ENCODE measurements around the gene PIP4K2C.
"Not testable (repeated sequence)": the region's sequence is repeated elsewhere in the genome, so short reads cannot be mapped to it uniquely, and the experiment has no call there.

PIP4K2C gene

GRCh38 chr12:57585156-57585555, 5.8 kb upstream of the PIP4K2C start:
- no peak for DNase-seq (ENCODE audit: low read depth)

- DNase-seq (ENCODE audit: low read depth): no peak
These were observed 4.9 kb upstream of the PIP4K2C start for GRCh38 chr12:57586128-57586527.

- no peak for DNase-seq (ENCODE audit: low read depth)
These were observed 4.1 kb upstream of the PIP4K2C start for GRCh38 chr12:57586832-57587429.

GRCh38 chr12:57588951-57589610, 1.9 kb upstream of the PIP4K2C start:
- DNase-seq (ENCODE audit: low read depth): not testable (repeated sequence)

- no peak for DNase-seq (ENCODE audit: low read depth)
These were observed 521 bp upstream of the PIP4K2C start for GRCh38 chr12:57590479-57590863.

- no peak for DNase-seq (ENCODE audit: low read depth)
These were observed 862 bp downstream of the PIP4K2C start for GRCh38 chr12:57591782-57592325.

DNA sequence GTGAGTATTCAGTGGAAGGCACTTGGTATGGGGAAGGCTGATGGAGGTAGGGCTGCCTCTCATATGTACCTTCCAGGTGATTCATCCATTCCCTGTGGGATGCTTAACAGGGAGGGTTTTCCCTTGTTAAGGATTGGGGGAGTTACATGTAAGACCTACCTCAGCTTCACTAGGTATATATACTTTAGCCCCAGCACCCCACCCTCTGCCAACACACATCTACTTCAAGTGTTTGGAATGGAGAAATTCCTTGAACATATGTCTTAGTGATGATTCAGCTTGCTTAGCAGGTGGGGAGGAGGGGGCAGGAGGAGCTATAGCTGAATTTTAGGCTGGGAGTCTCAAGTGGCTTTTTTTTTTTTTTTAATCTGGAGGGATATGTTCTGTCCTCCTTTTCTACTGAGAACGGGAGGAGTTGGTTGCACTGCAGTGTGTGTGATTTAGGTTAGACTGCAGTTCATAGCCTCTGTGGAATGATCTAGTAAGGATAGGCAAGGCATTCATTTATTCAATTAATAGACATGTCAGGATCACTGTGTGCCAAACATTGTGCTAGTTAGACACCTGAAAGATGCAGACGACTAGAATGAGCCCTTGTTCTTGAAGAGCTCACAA, 1.7 kb downstream of the PIP4K2C start:
- DNase-seq (ENCODE audit: low read depth): no peak

- no peak for DNase-seq (ENCODE audit: low read depth)
These were observed 2.2 kb downstream of the PIP4K2C start for GRCh38 chr12:57593187-57593586.

- DNase-seq (ENCODE audit: low read depth): no peak
These were observed 9.4 kb downstream of the PIP4K2C start for GRCh38 chr12:57600395-57600794.

DNA sequence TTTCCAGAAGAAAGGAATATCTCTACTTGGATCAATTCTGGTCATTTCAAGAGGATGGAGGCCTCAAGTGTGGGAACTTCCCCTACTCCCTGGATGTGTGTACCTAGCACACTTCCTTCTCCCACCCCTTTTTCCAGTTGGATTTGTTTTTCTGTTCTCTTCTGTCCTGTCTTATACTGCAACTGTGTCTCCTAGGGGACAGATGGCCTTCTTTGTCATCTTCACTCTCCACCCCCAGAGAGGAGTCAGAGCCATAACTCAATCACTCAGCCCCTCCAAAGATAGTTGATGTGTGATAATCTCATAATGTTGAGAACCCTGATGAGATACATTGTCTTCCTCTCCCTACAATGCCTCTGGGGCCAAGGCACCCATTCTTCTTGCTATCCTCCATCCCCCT, 11.6 kb downstream of the PIP4K2C start:
- no peak for DNase-seq (ENCODE audit: low read depth)

DNA sequence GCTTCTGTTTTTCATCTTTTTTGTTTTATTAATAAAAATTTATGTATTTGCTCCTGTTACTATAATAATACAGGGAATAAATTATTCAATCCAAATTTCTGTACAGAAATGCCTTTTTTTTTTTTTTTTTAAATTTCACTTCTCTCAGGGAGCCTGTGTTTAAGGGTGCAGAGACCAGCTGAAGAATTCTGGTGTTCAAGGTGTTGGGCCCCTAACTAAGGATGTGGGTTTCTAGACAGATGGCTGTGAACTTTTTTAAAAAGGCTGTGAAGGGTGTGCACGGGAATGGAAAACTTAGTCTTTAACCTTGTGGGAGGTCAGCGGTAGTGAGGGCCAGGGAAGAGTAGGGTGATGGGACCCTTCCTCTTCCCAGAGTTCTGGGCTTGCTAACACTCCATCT, 12.3 kb downstream of the PIP4K2C start:
- DNase-seq (ENCODE audit: low read depth): no peak

- DNase-seq (ENCODE audit: low read depth): no peak
These were observed 12.9 kb downstream of the PIP4K2C start for GRCh38 chr12:57603815-57604453.

DNA sequence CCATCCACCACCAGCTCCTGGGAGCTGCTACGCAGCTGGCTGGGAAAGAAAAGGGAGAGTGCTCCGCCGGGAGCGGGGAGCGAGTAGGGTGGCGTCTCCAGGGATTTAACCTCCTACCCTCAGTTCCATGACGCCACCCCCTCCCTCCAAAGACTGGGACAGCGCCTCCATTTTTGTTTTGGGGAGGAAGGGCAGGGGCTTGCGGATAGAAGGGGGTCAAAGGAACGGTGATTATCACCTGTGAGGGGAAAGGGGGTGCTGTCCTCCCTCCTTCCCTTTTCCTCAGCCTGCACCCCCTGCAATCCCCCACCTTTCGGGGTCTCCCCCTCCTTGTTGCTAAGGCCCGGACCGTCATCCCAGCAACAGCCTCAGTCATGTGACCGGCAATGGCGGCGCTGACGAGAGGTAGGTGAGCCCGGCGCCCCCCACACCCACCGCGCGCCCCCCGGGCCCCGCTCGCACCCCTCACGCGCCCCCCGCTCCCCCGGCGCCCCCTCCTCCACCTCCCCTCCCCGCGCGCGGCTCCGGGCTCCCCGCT, 13.5 kb downstream of the PIP4K2C start, which contains the start of gene DTX3:
TSS of gene DTX3 (plus strand) at position 371 of the 538 bp plus-strand sequence. CDS start 1,694 bp downstream, outside the sequence.
- no peak for DNase-seq (ENCODE audit: low read depth)

- no peak for DNase-seq (ENCODE audit: low read depth)
These were observed 14.2 kb downstream of the PIP4K2C start for GRCh38 chr12:57604992-57605810.

- no peak for DNase-seq (ENCODE audit: low read depth)
These were observed 14.9 kb downstream of the PIP4K2C start for GRCh38 chr12:57605811-57606311.

DNA sequence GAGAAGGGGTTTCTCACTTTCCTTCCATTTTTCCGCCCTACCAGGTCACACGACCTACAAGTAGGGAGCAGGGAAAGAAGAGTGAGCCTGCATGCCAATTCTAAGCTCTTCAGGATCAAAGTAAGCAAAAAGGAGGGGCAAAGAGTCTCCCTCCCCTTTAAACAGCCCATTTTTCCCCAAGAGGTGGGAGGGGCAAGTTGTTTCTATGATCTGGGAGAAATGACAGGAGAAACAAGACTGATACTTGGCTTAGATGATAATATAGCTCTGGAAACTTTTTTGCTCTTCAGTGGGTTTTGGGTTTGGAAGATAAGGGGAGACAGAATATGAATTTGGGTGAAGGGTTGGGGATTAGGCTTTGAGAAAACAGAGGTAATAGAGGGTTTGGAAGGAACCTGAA, 15.4 kb downstream of the PIP4K2C start:
- no peak for DNase-seq (ENCODE audit: low read depth)

DNA sequence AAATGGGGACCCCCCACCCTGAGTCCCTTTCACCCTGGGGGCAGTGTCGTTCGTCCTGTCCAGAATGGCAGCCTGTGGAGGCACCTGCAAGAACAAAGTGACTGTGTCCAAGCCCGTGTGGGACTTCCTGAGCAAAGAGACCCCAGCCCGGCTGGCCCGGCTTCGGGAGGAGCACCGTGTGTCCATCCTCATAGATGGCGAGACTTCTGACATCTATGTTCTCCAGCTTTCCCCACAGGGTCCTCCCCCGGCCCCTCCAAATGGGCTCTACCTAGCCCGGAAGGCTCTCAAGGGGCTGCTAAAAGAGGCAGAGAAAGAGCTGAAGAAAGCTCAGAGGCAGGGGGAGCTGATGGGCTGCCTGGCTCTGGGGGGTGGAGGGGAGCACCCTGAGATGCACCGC, 15.8 kb downstream of the PIP4K2C start:
- no peak for DNase-seq (ENCODE audit: low read depth)

- no peak for DNase-seq (ENCODE audit: low read depth)
These were observed 17.1 kb downstream of the PIP4K2C start for GRCh38 chr12:57607958-57608663.

DNA sequence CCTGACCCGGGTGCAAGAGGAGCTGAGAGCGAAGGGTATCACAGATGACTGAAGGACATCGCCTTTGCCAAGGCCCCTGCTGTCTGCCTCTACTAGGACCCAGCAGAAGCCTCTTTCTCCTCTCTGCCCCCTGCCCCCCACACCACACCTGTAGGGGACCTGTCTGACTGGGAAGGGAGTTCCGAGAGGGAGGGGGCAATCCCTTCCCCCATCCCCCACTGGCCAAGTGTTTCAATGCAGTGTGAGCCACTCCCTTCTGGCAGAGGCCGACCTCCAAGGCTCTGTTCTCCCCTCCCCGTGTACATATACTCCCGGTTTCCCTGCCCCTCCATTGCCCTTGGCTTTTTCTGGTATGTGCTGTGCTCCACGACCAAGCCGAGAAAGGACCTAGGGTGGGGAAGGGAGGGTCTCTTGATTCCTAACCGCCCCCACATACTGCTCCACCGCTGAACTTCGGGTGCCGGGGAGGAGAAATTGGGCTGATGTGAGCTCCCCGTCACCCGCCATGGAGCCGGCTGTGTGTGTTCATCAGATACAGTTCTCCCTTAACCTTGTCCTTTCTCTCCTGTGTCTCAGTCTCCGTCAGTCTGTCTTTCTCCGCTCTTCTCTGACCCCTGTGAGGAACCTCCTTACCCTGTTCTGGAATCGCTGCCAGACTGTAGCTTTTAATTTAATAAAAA, 18.2 kb downstream of the PIP4K2C start:
- DNase-seq (ENCODE audit: low read depth): no peak

Data from HS-27A (cell line).